Astrocyte of the spinal cord (primary cell): ENCODE results near the gene RABGAP1.
A peak's percentile ranks its signal among the peaks of the same experiment; 100 is the strongest.

Source experiments
- DNase-seq: peaks from one replicate; pipeline ENCODE4 v3.0.0; 2011; ENCODE audit warnings: low read depth, low spot score
- H3K4me3 ChIP-seq: 2 replicates; pipeline ENCODE4 v1.5.1; 2011; ENCODE audit warnings: low read depth, mild to moderate bottlenecking, low read length, moderate library complexity
- CTCF ChIP-seq: IDR thresholded peaks from 2 replicates; pipeline ENCODE4 v1.5.1; 2012; ENCODE audit warnings: low read depth, mild to moderate bottlenecking, low read length, inconsistent platforms
- in situ Hi-C: cut with HindIII; loops from 2 replicates; pipeline ENCODE4 v1.10.0; 2017; ENCODE audit warnings: low sequenced_read_pairs

The RABGAP1 gene

GRCh38 chr9:123111427-123112014 lies 170.7 kb downstream of the RABGAP1 start:
- in situ Hi-C loops: no loop called here
- no peak for DNase-seq
- no peak overlapping the region for H3K4me3 ChIP-seq
- no peak for TF ChIP-seq CTCF

- in situ Hi-C loops: no loop called here
- DNase-seq: no peak
- no peak for TF ChIP-seq CTCF
- H3K4me3 ChIP-seq: no peak overlapping the region
These were observed 171.5 kb downstream of the RABGAP1 start for GRCh38 chr9:123112015-123112975.

GRCh38 chr9:123113185-123113584 lies 172.4 kb downstream of the RABGAP1 start:
- no peak for TF ChIP-seq CTCF
- no peak for DNase-seq
- H3K4me3 ChIP-seq: no peak overlapping the region
- in situ Hi-C loops: no loop called here

- no peak for DNase-seq
- no peak for TF ChIP-seq CTCF
- in situ Hi-C loops: no loop called here
- H3K4me3 ChIP-seq: no peak overlapping the region
These were observed 174.5 kb downstream of the RABGAP1 start for GRCh38 chr9:123115146-123115913.

GRCh38 chr9:123116036-123116435 lies 175.2 kb downstream of the RABGAP1 start:
- TF ChIP-seq CTCF: no peak
- in situ Hi-C loops: no loop called here
- no peak overlapping the region for H3K4me3 ChIP-seq
- no peak for DNase-seq

- DNase-seq: peak; percentile 27
- TF ChIP-seq CTCF: no peak
- in situ Hi-C loops: no loop called here
- no peak overlapping the region for H3K4me3 ChIP-seq
These were observed 178.7 kb downstream of the RABGAP1 start for GRCh38 chr9:123119566-123119965.
